CD4-positive, alpha-beta T cell (primary cell): Measurements from ENCODE around the gene RAD51B. TPM values are rescaled to one million over a fixed set of nuclear protein-coding genes. Genes with fewer than 3 reads are reported as not detected.

Source experiments
- ATAC-seq: fragments of 200-7000 bp; cut with Tn5 transposase; one replicate; pipeline ENCODE4 v1.10.0; 2022; ENCODE audit warnings: mild to moderate bottlenecking; ENCODE audit not compliant: poor library complexity
- CTCF ChIA-PET: fragments of 350-600 bp; sonication (Branson Sonifier 250); formaldehyde crosslinking; loops from one replicate; lab custom pipeline; 2021; ENCODE audit warnings: antibody characterized with exemption, inconsistent platforms; lab: Charles Lee
- POLR2A ChIA-PET: fragments of 350-600 bp; sonication (Branson Sonifier 250); formaldehyde crosslinking; loops from one replicate; lab custom pipeline; 2021; ENCODE audit warnings: antibody characterized with exemption, inconsistent platforms; lab: Charles Lee
- DNase-seq, 14 experiments: peaks; one replicate each; pipeline ENCODE4 v3.0.0-alpha.2; 2013 to 2020; ENCODE audit warnings: mixed read lengths in 2 of 14
- H3K27ac ChIP-seq, 2 donors: one replicate each; pipeline versions ENCODE4 v1.5.1 to v1.7.0; 2013; ENCODE audit warnings: low read length in 2 of 2, low read depth in 1 of 2, mild to moderate bottlenecking in 1 of 2
- H3K27me3 ChIP-seq, 2 experiments: 1 replicate in 1 of 2; 2 replicates in 1 of 2; pipeline versions ENCODE4 v1.6.1 to v1.7.0; 2013; ENCODE audit warnings: low read length in 2 of 2, control low read depth in 1 of 2, mild to moderate bottlenecking in 1 of 2, moderate library complexity in 1 of 2; ENCODE audit not compliant: insufficient read depth in 2 of 2, control insufficient read depth in 1 of 2
- H3K36me3 ChIP-seq: one replicate; pipeline ENCODE4 v1.6.1; 2013; ENCODE audit warnings: low read length, control low read depth; ENCODE audit not compliant: insufficient read depth
- H3K4me1 ChIP-seq: one replicate; pipeline ENCODE4 v1.6.1; 2013; ENCODE audit warnings: low read length, control low read depth; ENCODE audit not compliant: insufficient read depth
- H3K4me3 ChIP-seq: one replicate; pipeline ENCODE4 v1.5.1; 2013; ENCODE audit warnings: mild to moderate bottlenecking, low read length, moderate library complexity
- H3K9me3 ChIP-seq, 2 experiments: 1 replicate in 1 of 2; 2 replicates in 1 of 2; pipeline versions ENCODE4 v1.6.1 to v1.7.0; 2013; ENCODE audit warnings: low read length in 2 of 2, mild to moderate bottlenecking in 2 of 2, control low read depth in 1 of 2, moderate library complexity in 1 of 2; ENCODE audit not compliant: control insufficient read depth in 1 of 2, insufficient read depth in 1 of 2
- H3K27ac Mint-ChIP-seq: one replicate; pipeline ENCODE4 v1.8.0; 2020; ENCODE audit warnings: mixed read lengths
- H3K27me3 Mint-ChIP-seq: one replicate; pipeline ENCODE4 v1.8.0; 2021; ENCODE audit warnings: mixed read lengths
- H3K36me3 Mint-ChIP-seq: one replicate; pipeline ENCODE4 v1.8.0; 2021; ENCODE audit warnings: low read depth, mixed read lengths
- H3K4me1 Mint-ChIP-seq: one replicate; pipeline ENCODE4 v1.8.0; 2021; ENCODE audit warnings: low read depth, mixed read lengths
- H3K4me3 Mint-ChIP-seq: one replicate; pipeline ENCODE4 v1.8.0; 2020; ENCODE audit warnings: mild to moderate bottlenecking, mixed read lengths
- H3K9me3 Mint-ChIP-seq: one replicate; pipeline ENCODE4 v1.8.0; 2020; ENCODE audit warnings: mixed read lengths
- intact Hi-C, 2 experiments: fragments of 100-400 bp; cut with DNase I in 1 of 2; cut with micrococcal nuclease in 1 of 2; formaldehyde crosslinking; loops; one replicate each; pipeline versions ENCODE4 v1.15.1 to v1.9.0; 2023 to 2025; cut with DNase I, micrococcal nuclease
- total RNA-seq, 174 experiments: library from RNA in 2 of 174; stranded (reverse) in 2 of 174; gene quantifications; one replicate each; pipeline ENCODE4 v1.2.3 and lab custom pipeline; 2021 to 2026
- TF ChIP-seq, protein P1 (sequence below): fragments of 200-600 bp; IDR thresholded peaks from one replicate; pipeline ENCODE4 v1.8.0; 2022; ENCODE audit warnings: antibody characterized with exemption, mild to moderate bottlenecking

The RAD51B gene
- total RNA-seq, 2 experiments from 2014 or later = 18.4 to 20.0 TPM

GRCh38 chr14:68312884-68313610, 493.5 kb downstream of the RAD51B start:
- no peak for ATAC-seq

DNA sequence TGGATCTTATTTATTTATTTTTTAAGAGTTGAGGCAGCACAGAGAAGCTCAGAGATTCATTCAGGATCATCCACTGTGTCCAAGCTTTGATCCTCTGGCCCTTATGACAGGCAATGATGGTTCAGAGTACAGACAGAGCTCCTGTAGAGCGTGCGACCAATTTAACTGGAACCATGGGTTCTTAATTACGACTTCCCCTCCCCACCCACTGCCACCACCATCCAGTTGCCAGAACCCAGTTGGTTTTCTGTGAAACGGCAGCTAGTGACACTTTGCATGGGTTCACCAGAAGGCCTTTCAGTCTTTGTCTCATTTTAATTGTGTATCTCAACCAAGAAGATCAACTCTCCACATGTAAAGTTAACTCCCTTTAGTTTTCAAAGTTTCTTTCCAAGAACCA, 495.1 kb downstream of the RAD51B start:
- no peak for DNase-seq
- ChIA-PET CTCF (no interaction called here), POLR2A (interaction anchor here (1.2 kb wide), 1 partner anchor 15 kb away, joined by 6 read pairs; no protein-coding TSS in a partner anchor)
- Mint-ChIP-seq H3K27ac (no peak overlapping the region), H3K4me3 (no peak overlapping the region), H3K27me3 (no peaks in the 10 kb centered on the region), H3K36me3 (no peaks in the 10 kb centered on the region), H3K9me3 (no peaks in the 10 kb centered on the region), H3K4me1 (peaks cover 33% of the 10 kb centered on the region)
- H3K27ac ChIP-seq = no peak overlapping the region
- intact Hi-C loops = no loop called here
- no peaks in the 10 kb centered on the region for H3K9me3 ChIP-seq
- H3K27me3 ChIP-seq = no peaks in the 10 kb centered on the region
- ATAC-seq = no peak
- no peak overlapping the region for H3K4me3 ChIP-seq
- TF ChIP-seq, protein P1, sequence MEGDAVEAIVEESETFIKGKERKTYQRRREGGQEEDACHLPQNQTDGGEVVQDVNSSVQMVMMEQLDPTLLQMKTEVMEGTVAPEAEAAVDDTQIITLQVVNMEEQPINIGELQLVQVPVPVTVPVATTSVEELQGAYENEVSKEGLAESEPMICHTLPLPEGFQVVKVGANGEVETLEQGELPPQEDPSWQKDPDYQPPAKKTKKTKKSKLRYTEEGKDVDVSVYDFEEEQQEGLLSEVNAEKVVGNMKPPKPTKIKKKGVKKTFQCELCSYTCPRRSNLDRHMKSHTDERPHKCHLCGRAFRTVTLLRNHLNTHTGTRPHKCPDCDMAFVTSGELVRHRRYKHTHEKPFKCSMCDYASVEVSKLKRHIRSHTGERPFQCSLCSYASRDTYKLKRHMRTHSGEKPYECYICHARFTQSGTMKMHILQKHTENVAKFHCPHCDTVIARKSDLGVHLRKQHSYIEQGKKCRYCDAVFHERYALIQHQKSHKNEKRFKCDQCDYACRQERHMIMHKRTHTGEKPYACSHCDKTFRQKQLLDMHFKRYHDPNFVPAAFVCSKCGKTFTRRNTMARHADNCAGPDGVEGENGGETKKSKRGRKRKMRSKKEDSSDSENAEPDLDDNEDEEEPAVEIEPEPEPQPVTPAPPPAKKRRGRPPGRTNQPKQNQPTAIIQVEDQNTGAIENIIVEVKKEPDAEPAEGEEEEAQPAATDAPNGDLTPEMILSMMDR = no peak
- peaks cover 7% of the 10 kb centered on the region for H3K4me1 ChIP-seq
- no peaks in the 10 kb centered on the region for H3K36me3 ChIP-seq

More at GRCh38 chr14:68312884-68313610, 493.5 kb downstream of the RAD51B start:
- Mint-ChIP-seq H3K27me3 (no peaks in the 10 kb centered on the region), H3K4me1 (peaks cover 43% of the 10 kb centered on the region), H3K9me3 (no peaks in the 10 kb centered on the region), H3K4me3 (no peak overlapping the region), H3K27ac (no peak overlapping the region), H3K36me3 (no peaks in the 10 kb centered on the region)
- Histone ChIP-seq H3K4me3 (no peak overlapping the region), H3K27me3 (no peaks in the 10 kb centered on the region), H3K9me3 (no peaks in the 10 kb centered on the region), H3K27ac (no peak overlapping the region), H3K4me1 (peaks cover 7% of the 10 kb centered on the region), H3K36me3 (no peaks in the 10 kb centered on the region)
- intact Hi-C loops = no loop called here
- CTCF ChIA-PET = no interaction called here
- TF ChIP-seq, protein P1 = no peak
- POLR2A ChIA-PET = interaction anchor here (0.6 kb wide), 1 partner anchor 491 kb away, joined by 4 read pairs; no protein-coding TSS in a partner anchor
- DNase-seq = no peak

DNA sequence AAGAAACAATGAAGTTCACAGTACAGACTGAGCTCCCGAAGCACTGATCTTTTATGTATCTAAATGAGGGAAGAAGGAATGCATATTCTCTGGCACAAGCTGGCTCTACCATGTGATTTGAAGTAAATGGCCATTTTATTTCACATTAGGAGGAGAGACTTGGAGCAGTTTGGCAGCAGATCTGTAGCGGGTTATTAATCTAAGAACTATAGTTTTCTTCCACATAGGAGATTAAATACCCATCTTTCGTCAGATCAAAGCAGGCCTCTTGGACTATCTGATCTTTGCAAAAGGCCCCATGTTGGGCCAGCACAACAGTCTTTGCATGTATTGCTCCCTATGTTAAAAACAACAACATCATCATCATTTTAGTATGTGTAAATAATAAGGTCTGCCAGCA, 495.5 kb downstream of the RAD51B start:
- Mint-ChIP-seq H3K4me1 (peaks cover 30% of the 10 kb centered on the region), H3K4me3 (no peak overlapping the region), H3K9me3 (no peaks in the 10 kb centered on the region), H3K36me3 (no peaks in the 10 kb centered on the region), H3K27ac (no peak overlapping the region), H3K27me3 (no peaks in the 10 kb centered on the region)
- Histone ChIP-seq H3K27ac (no peak overlapping the region), H3K9me3 (no peaks in the 10 kb centered on the region), H3K27me3 (no peaks in the 10 kb centered on the region), H3K4me1 (peaks cover 7% of the 10 kb centered on the region), H3K36me3 (no peaks in the 10 kb centered on the region), H3K4me3 (no peak overlapping the region)
- intact Hi-C loops = no loop called here
- no peak for ATAC-seq
- no peak for DNase-seq
- CTCF ChIA-PET = no interaction called here
- POLR2A ChIA-PET = no interaction called here
- TF ChIP-seq, protein P1 = no peak
